Esophagus muscularis mucosa (tissue), 3 donors: ENCODE measurements around the gene IGSF6.

Experiments
- CTCF ChIP-seq, 3 experiments: fragments of 200-600 bp in 2 of 3; fragments of 450-650 bp in 1 of 3; sonication (generic) in 2 of 3; IDR thresholded peaks; one replicate each; pipeline ENCODE4 v1.5.1; 2017 to 2019; ENCODE audit warnings: antibody characterized with exemption in 3 of 3, mild to moderate bottlenecking in 2 of 3, moderate library complexity in 1 of 3
- POLR2A ChIP-seq: fragments of 450-650 bp; IDR thresholded peaks from one replicate; pipeline ENCODE4 v1.6.1; 2017; ENCODE audit warnings: antibody characterized with exemption, moderate library complexity, mild to moderate bottlenecking, low read depth

GRCh38 chr16:21603928-21604327, 48.5 kb downstream of the IGSF6 start:
- TF ChIP-seq POLR2A, result no peak
- no peak for TF ChIP-seq CTCF (IDR thresholded peaks at IDR 0.05)
